GM18873 (cell line): ENCODE measurements around the gene MPEG1.

Experiments used
- ATAC-seq: cut with Tn5 transposase; IDR thresholded peaks from one replicate; pipeline ENCODE4 v1.9.1; 2021; ENCODE audit warnings: mild to moderate bottlenecking, moderate library complexity, moderate number of reproducible peaks; ENCODE audit not compliant: unreplicated experiment, low FRiP score

Gene MPEG1

GRCh38 chr11:59218893-59219292, 6.2 kb upstream of the MPEG1 start:
- ATAC-seq: no peak

- no peak for ATAC-seq
Observed at GRCh38 chr11:59218319-59218718, 5.6 kb upstream of the MPEG1 start.

GRCh38 chr11:59216641-59217564, 4.2 kb upstream of the MPEG1 start:
- ATAC-seq: peak; percentile 96

GRCh38 chr11:59214141-59214893, 1.6 kb upstream of the MPEG1 start:
- no peak for ATAC-seq

- ATAC-seq: no peak
Observed at GRCh38 chr11:59212222-59212621, 505 bp downstream of the MPEG1 start.

GRCh38 chr11:59208956-59209355, 3.8 kb downstream of the MPEG1 start:
- no peak for ATAC-seq

- ATAC-seq: peak; percentile 72
Observed at GRCh38 chr11:59207988-59208451, 4.7 kb downstream of the MPEG1 start.

GRCh38 chr11:59206635-59207034, 6.1 kb downstream of the MPEG1 start:
- no peak for ATAC-seq

GRCh38 chr11:59205648-59206047, 7.1 kb downstream of the MPEG1 start:
- ATAC-seq: no peak

- no peak for ATAC-seq
Observed at GRCh38 chr11:59204746-59205145, 8.0 kb downstream of the MPEG1 start.

- no peak for ATAC-seq
Observed at GRCh38 chr11:59201353-59201752, 11.4 kb downstream of the MPEG1 start.

- ATAC-seq: no peak
Observed at GRCh38 chr11:59200423-59200746, 12.3 kb downstream of the MPEG1 start.

- ATAC-seq: no peak
Observed at GRCh38 chr11:59199546-59200422, 12.9 kb downstream of the MPEG1 start.

GRCh38 chr11:59198726-59199125, 14.0 kb downstream of the MPEG1 start:
- ATAC-seq: no peak

GRCh38 chr11:59197991-59198390, 14.7 kb downstream of the MPEG1 start:
- ATAC-seq: no peak

- ATAC-seq: no peak
Observed at GRCh38 chr11:59196777-59197176, 15.9 kb downstream of the MPEG1 start.

GRCh38 chr11:59195586-59195985, 17.1 kb downstream of the MPEG1 start:
- no peak for ATAC-seq

GRCh38 chr11:59193587-59194130, 19.1 kb downstream of the MPEG1 start:
- ATAC-seq: no peak

GRCh38 chr11:59192446-59193020, 20.2 kb downstream of the MPEG1 start:
- no peak for ATAC-seq

- no peak for ATAC-seq
Observed at GRCh38 chr11:59191890-59192289, 20.8 kb downstream of the MPEG1 start.
